Smooth muscle cell (in vitro differentiated cells): ENCODE measurements around the gene ZBTB43. TPM values are rescaled to one million over a fixed set of nuclear protein-coding genes. Genes with fewer than 3 reads are reported as not detected.
"Not testable (repeated sequence)": the region's sequence is repeated elsewhere in the genome, so short reads cannot be mapped to it uniquely, and the experiment has no call there.

Experiments used
- DNase-seq: peaks from one replicate; lab custom pipeline; 2025; ENCODE audit not compliant: unreplicated experiment; lab: John Stamatoyannopoulos, UW
- H2AFZ ChIP-seq: fragments of 200-600 bp; sonication (generic); 2 replicates; pipeline ENCODE4 v1.6.0; 2016; ENCODE audit warnings: antibody characterized with exemption, low read depth, mild to moderate bottlenecking
- H3F3A ChIP-seq: fragments of 200-600 bp; sonication (generic); 2 replicates; pipeline ENCODE4 v1.6.0; 2017; ENCODE audit warnings: antibody characterized with exemption, low read depth
- H3K27ac ChIP-seq: fragments of 200-600 bp; sonication (generic); 2 replicates; pipeline ENCODE4 v1.5.1; 2016; ENCODE audit warnings: low read depth, mild to moderate bottlenecking
- H3K27me3 ChIP-seq: fragments of 200-600 bp; sonication (generic); 2 replicates; pipeline ENCODE4 v1.6.1; 2016; ENCODE audit warnings: low read depth, mild to moderate bottlenecking
- H3K36me3 ChIP-seq: fragments of 200-600 bp; sonication (generic); 2 replicates; pipeline ENCODE4 v1.5.1; 2016; ENCODE audit warnings: low read depth
- H3K4me1 ChIP-seq: fragments of 200-600 bp; sonication (generic); 2 replicates; pipeline ENCODE4 v1.5.1; 2016; ENCODE audit warnings: low read depth
- H3K4me2 ChIP-seq: fragments of 200-600 bp; sonication (generic); 2 replicates; pipeline ENCODE4 v1.6.0; 2016; ENCODE audit warnings: mild to moderate bottlenecking
- H3K4me3 ChIP-seq: fragments of 200-600 bp; sonication (generic); 2 replicates; pipeline ENCODE4 v1.5.1; 2016; ENCODE audit warnings: mild to moderate bottlenecking
- H3K79me2 ChIP-seq: fragments of 200-600 bp; sonication (generic); 2 replicates; pipeline ENCODE4 v1.6.0; 2016; ENCODE audit warnings: low read depth, mild to moderate bottlenecking
- H3K9ac ChIP-seq: fragments of 200-600 bp; sonication (generic); 2 replicates; pipeline ENCODE4 v1.6.0; 2016; ENCODE audit warnings: low read depth
- H3K9me3 ChIP-seq: fragments of 200-600 bp; sonication (generic); replicated peaks from 2 replicates; pipeline ENCODE4 v1.5.1; 2016; ENCODE audit warnings: low read depth
- H4K20me1 ChIP-seq: fragments of 200-600 bp; sonication (generic); 2 replicates; pipeline ENCODE4 v1.6.0; 2016; ENCODE audit warnings: low read depth
- WGBS: methylation state at CpG from one replicate; pipeline ENCODE4 v1.1.7; 2016; ENCODE audit warnings: low lambda C conversion rate; 5-methylcytosine and 5-hydroxymethylcytosine counted together
- polyA plus RNA-seq: library from polyadenylated mRNA; unstranded; fragments of >200 nt; fragmentation: Nextera tagmentation; extraction: Ambion mirVana; gene quantifications from 2 replicates; pipeline ENCODE4 v1.2.1, GENCODE V29; 2016
- total RNA-seq: library from RNA; depleted of rRNA; stranded (reverse); fragments of >200 nt; gene quantifications from 2 replicates; pipeline ENCODE4 v1.2.3, GENCODE V29; 2014
- TF ChIP-seq, protein P1 (sequence below): fragments of 200-600 bp; sonication (generic); IDR thresholded peaks from 2 replicates; pipeline ENCODE4 v1.5.1; 2017; ENCODE audit warnings: borderline replicate concordance, mild to moderate bottlenecking, antibody characterized with exemption; ENCODE audit not compliant: insufficient read depth, poor library complexity, severe bottlenecking

The ZBTB43 gene
- total and polyA plus RNA-seq, 2 experiments from 2014 or later, result 11.5 to 12.3 TPM

- no peaks in the 10 kb centered on the region for H3K4me1 ChIP-seq
- no peak overlapping the region for H3K9ac ChIP-seq
- no peak overlapping the region for H3K4me3 ChIP-seq
- no peaks in the 10 kb centered on the region for H3K27me3 ChIP-seq
- TF ChIP-seq, protein P1, sequence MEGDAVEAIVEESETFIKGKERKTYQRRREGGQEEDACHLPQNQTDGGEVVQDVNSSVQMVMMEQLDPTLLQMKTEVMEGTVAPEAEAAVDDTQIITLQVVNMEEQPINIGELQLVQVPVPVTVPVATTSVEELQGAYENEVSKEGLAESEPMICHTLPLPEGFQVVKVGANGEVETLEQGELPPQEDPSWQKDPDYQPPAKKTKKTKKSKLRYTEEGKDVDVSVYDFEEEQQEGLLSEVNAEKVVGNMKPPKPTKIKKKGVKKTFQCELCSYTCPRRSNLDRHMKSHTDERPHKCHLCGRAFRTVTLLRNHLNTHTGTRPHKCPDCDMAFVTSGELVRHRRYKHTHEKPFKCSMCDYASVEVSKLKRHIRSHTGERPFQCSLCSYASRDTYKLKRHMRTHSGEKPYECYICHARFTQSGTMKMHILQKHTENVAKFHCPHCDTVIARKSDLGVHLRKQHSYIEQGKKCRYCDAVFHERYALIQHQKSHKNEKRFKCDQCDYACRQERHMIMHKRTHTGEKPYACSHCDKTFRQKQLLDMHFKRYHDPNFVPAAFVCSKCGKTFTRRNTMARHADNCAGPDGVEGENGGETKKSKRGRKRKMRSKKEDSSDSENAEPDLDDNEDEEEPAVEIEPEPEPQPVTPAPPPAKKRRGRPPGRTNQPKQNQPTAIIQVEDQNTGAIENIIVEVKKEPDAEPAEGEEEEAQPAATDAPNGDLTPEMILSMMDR, result no peak
- H3K27ac ChIP-seq, result no peak overlapping the region
- no peaks in the 10 kb centered on the region for H3F3A ChIP-seq
- no peak for DNase-seq
- H3K79me2 ChIP-seq, result peaks cover 78% of the 10 kb centered on the region
- no peak overlapping the region for H2AFZ ChIP-seq
- H3K36me3 ChIP-seq, result peaks cover 37% of the 10 kb centered on the region
- H3K4me2 ChIP-seq, result no peak overlapping the region
- WGBS, result 100% methylated on average over 1 of the region's 1 CpG
- H3K9me3 ChIP-seq, result peaks cover 23% of the 10 kb centered on the region
- H4K20me1 ChIP-seq, result peaks cover 56% of the 10 kb centered on the region
These were observed 14.6 kb downstream of the ZBTB43 start for GRCh38 chr9:126819482-126819881.

DNA sequence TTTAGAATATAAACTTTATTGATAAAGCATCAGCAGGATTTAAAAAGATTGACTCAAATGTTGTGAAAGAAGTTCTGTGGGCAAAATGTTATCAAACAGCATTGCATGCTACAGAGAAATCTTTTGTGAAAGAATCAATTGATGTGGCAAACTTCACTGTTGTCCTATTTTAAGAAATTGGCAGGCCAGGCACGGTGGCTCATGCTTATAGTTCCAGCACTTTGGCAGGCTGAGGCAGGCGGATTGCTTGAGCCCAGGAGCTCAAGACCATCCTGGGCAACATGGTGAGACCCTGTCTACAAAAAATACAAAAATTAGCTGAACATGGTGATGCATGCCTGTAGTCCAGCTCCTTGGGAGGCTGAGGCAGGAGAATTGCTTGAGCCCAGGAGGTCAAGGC is 17.4 kb downstream of the ZBTB43 start:
- H4K20me1 ChIP-seq, result peaks cover 66% of the 10 kb centered on the region
- WGBS, result 91% methylated on average over 2 of the region's 2 CpGs
- TF ChIP-seq, protein P1, result no peak

DNA sequence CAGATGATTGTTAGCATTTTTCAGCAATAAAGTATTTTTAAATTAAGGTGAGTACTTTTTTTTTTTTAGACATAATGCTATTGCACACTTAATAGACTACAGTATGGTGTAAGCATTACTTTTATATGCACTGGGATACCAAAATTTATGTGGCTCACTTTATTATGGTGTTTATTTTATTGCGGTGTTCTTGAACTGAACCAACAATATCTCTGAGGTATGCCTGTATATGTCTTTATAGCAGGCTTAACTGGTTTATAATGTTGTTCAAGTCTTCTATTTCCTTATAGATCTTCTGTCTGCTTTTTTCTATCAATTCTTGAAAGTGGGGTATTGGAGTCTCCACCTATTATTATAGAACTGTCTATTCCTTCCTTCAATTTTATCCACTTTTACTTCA is 18.0 kb downstream of the ZBTB43 start:
- Histone ChIP-seq H3K27ac (no peak overlapping the region), H3K9ac (no peak overlapping the region), H2AFZ (no peak overlapping the region), H3K9me3 (peaks cover 15% of the 10 kb centered on the region), H3K4me1 (no peaks in the 10 kb centered on the region), H3K79me2 (peaks cover 71% of the 10 kb centered on the region), H3K27me3 (no peaks in the 10 kb centered on the region), H3K4me3 (no peak overlapping the region), H3K36me3 (peaks cover 20% of the 10 kb centered on the region), H3F3A (no peaks in the 10 kb centered on the region), H4K20me1 (peaks cover 72% of the 10 kb centered on the region), H3K4me2 (no peak overlapping the region)
- TF ChIP-seq, protein P1, result no peak
- DNase-seq, result no peak
- WGBS, result 98% methylated on average over 1 of the region's 1 CpG

More for the DNA sequence above, 17.4 kb downstream of the ZBTB43 start:
- H2AFZ ChIP-seq, result no peak overlapping the region
- peaks cover 18% of the 10 kb centered on the region for H3K9me3 ChIP-seq
- H3K9ac ChIP-seq, result no peak overlapping the region
- DNase-seq, result no peak
- no peaks in the 10 kb centered on the region for H3F3A ChIP-seq
- no peaks in the 10 kb centered on the region for H3K4me1 ChIP-seq
- no peak overlapping the region for H3K4me3 ChIP-seq
- no peak overlapping the region for H3K27ac ChIP-seq
- peaks cover 20% of the 10 kb centered on the region for H3K36me3 ChIP-seq
- peaks cover 71% of the 10 kb centered on the region for H3K79me2 ChIP-seq
- no peak overlapping the region for H3K4me2 ChIP-seq
- no peaks in the 10 kb centered on the region for H3K27me3 ChIP-seq

DNA sequence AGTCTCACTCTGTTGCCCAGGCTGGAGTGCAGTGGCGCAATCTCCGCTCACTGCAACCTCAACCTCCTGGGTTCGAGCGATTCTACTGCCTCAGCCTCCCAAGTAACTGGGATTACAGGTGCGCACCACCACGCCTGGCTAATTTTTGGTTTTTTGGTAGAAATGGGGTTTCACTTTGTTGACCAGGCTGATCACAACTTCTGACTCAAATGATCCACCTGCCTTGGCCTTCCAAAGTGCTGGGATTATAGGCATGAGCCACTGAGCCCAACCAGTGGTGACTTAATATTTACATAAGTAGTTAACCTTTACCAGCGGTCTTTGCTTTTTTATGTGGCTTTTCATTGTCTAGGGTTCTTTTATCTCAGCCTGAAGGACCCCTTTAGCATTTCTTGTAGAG is 19.2 kb downstream of the ZBTB43 start:
- not testable (repeated sequence) for H3K9me3 ChIP-seq, DNase-seq, H3K4me2 ChIP-seq, H3F3A ChIP-seq, H3K27me3 ChIP-seq, H3K9ac ChIP-seq, H2AFZ ChIP-seq, H3K4me1 ChIP-seq, H3K4me3 ChIP-seq, H3K27ac ChIP-seq
- H4K20me1 ChIP-seq, result peaks cover 84% of the 10 kb centered on the region
- peaks cover 71% of the 10 kb centered on the region for H3K79me2 ChIP-seq
- WGBS, result 98% methylated on average over 7 of the region's 7 CpGs
- H3K36me3 ChIP-seq, result peaks cover 13% of the 10 kb centered on the region
